ENCODE measurements around the gene URB1.

DNA sequence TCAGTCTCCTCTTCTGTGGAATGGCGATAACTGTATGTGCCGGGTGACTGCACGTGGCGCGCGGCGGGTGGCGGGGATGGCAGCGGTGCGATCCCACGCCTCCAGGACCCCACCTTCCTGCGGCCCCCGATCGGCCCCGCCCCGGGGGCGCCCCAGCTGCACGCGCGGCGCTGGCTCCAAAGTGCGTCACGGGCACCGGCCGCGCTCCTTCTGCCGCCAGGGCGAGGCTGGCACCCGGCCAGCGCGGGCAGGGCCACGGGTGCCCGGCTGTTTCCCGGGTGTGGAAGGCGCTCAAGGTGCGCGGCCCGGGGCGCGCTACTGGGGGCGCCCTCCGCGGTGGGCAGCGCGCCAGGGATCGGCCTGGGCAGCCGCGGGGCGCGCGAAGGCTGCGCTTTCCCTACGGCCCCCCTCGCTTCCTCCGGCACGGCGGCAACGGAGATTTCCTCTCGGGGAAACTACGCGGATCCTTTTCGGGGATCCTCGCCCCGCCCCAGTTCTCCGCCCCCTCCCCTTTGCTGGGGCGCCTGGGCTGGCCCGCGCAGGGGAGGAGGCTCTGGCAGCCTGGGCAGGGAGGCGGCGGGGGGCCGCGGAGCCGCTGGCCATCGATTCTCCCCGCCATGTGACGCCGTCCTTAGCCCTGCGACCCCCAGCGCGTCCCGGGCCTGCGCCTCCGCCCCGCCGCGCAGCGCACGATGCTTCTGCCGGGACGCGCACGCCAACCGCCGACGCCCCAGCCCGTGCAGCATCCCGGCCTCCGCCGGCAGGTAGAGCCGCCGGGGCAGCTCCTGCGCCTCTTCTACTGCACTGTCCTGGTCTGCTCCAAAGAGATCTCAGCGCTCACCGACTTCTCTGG is 19.6 kb upstream of the URB1 start, which contains the start of gene EVA1C:
- TF ChIP-seq POLR2A (IDR thresholded peaks at IDR 0.05; ENCODE audit: low read depth, low read length) (no peak), POLR2AphosphoS5 (IDR thresholded peaks at IDR 0.05; ENCODE audit: insufficient read depth, low read depth, low read length) (no peak), GATA2 (IDR thresholded peaks at IDR 0.05; ENCODE audit: insufficient read depth, insufficient read length, low read depth, low read length) (no peak)

Measured in endothelial cell of umbilical vein (primary cell).